HL-60 (cell line): ENCODE measurements around the gene SLC25A48. TPM values are rescaled to one million over a fixed set of nuclear protein-coding genes. Genes with fewer than 3 reads are reported as not detected.

Experiments
- DNase-seq, 2 experiments: peaks; one replicate each; pipeline ENCODE4 v3.0.0-alpha.2; 2010 to 2020; ENCODE audit warnings: low read depth in 1 of 2, low spot score in 1 of 2
- H3K27ac ChIP-seq: fragments of 250-450 bp; sonication (Bioruptor Pico); replicated peaks from 2 replicates; pipeline ENCODE4 v1.5.1; 2020; ENCODE audit warnings: mild to moderate bottlenecking, moderate library complexity
- H3K27me3 ChIP-seq: fragments of 250-450 bp; sonication (Bioruptor Pico); 2 replicates; pipeline ENCODE4 v1.5.1; 2021; ENCODE audit warnings: mild to moderate bottlenecking, moderate library complexity; ENCODE audit not compliant: insufficient read depth, poor library complexity, severe bottlenecking
- H3K4me3 ChIP-seq: replicated peaks from 2 replicates; pipeline ENCODE4 v1.5.1; 2011; ENCODE audit warnings: mild to moderate bottlenecking, control low read depth, low read length; ENCODE audit not compliant: insufficient read depth
- GABPA ChIP-seq: IDR thresholded peaks from 2 replicates; pipeline ENCODE4 v1.6.1; 2012; ENCODE audit warnings: low read depth
- POLR2AphosphoS5 ChIP-seq: IDR thresholded peaks from 2 replicates; pipeline ENCODE4 v1.6.1; 2012; ENCODE audit warnings: low read depth
- SPI1 ChIP-seq: IDR thresholded peaks from 2 replicates; pipeline ENCODE4 v1.6.1; 2012; ENCODE audit warnings: low read depth, mild to moderate bottlenecking, borderline replicate concordance
- microRNA-seq: library from miRNA; unstranded; fragments of <30 nt; microRNA quantifications from one replicate; pipeline ENCODE4, GENCODE V29; 2018
- TF ChIP-seq, protein P1 (sequence below): IDR thresholded peaks from 2 replicates; pipeline ENCODE4 v1.6.1; 2012; ENCODE audit warnings: low read depth; ENCODE audit not compliant: insufficient replicate concordance
- TF ChIP-seq, protein P2 (sequence below): IDR thresholded peaks from one replicate; pipeline ENCODE4 v1.5.1; 2011; ENCODE audit warnings: low read length, control low read depth, inconsistent platforms; ENCODE audit not compliant: insufficient read depth

The SLC25A48 gene

DNA sequence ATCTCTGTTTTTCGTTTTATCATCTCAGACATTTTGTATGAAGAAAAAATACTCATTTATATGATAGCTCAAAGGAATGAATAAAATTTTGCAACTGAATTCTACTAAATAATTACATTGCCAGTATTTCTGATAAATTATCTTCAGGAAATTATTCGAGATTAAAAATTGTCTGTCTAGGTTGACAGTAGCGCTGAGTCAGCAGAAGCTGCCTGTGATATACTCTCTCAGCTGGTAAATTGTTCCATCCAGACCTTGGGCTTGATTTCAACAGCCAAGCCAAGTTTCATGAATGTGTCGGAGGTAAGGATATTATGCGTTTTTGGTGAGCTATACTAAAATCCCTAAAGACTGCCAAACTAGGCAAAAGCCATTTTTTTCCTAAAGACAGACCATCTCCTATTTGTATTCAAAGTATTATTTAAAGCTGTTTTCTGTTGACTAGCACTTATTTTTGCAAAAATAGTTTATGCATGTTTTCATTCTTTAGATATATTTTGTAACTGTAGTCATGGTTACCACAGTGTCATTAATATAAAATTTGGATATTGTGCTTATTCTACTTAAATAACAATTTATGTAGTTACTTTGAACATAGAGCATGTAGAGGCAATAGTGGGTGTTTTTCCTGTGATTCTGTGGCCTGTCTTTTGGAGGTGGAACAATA lies 102.9 kb downstream of the SLC25A48 start:
- H3K27me3 ChIP-seq: no peaks in the 10 kb centered on the region
- no peak for TF ChIP-seq POLR2AphosphoS5
- TF ChIP-seq, protein P1, sequence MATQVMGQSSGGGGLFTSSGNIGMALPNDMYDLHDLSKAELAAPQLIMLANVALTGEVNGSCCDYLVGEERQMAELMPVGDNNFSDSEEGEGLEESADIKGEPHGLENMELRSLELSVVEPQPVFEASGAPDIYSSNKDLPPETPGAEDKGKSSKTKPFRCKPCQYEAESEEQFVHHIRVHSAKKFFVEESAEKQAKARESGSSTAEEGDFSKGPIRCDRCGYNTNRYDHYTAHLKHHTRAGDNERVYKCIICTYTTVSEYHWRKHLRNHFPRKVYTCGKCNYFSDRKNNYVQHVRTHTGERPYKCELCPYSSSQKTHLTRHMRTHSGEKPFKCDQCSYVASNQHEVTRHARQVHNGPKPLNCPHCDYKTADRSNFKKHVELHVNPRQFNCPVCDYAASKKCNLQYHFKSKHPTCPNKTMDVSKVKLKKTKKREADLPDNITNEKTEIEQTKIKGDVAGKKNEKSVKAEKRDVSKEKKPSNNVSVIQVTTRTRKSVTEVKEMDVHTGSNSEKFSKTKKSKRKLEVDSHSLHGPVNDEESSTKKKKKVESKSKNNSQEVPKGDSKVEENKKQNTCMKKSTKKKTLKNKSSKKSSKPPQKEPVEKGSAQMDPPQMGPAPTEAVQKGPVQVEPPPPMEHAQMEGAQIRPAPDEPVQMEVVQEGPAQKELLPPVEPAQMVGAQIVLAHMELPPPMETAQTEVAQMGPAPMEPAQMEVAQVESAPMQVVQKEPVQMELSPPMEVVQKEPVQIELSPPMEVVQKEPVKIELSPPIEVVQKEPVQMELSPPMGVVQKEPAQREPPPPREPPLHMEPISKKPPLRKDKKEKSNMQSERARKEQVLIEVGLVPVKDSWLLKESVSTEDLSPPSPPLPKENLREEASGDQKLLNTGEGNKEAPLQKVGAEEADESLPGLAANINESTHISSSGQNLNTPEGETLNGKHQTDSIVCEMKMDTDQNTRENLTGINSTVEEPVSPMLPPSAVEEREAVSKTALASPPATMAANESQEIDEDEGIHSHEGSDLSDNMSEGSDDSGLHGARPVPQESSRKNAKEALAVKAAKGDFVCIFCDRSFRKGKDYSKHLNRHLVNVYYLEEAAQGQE: no peak
- TF ChIP-seq, protein P2, sequence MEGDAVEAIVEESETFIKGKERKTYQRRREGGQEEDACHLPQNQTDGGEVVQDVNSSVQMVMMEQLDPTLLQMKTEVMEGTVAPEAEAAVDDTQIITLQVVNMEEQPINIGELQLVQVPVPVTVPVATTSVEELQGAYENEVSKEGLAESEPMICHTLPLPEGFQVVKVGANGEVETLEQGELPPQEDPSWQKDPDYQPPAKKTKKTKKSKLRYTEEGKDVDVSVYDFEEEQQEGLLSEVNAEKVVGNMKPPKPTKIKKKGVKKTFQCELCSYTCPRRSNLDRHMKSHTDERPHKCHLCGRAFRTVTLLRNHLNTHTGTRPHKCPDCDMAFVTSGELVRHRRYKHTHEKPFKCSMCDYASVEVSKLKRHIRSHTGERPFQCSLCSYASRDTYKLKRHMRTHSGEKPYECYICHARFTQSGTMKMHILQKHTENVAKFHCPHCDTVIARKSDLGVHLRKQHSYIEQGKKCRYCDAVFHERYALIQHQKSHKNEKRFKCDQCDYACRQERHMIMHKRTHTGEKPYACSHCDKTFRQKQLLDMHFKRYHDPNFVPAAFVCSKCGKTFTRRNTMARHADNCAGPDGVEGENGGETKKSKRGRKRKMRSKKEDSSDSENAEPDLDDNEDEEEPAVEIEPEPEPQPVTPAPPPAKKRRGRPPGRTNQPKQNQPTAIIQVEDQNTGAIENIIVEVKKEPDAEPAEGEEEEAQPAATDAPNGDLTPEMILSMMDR: no peak
- no peak for TF ChIP-seq SPI1
- TF ChIP-seq GABPA: no peak

More for the DNA sequence above, 102.9 kb downstream of the SLC25A48 start:
- Histone ChIP-seq H3K4me3 (no peak overlapping the region), H3K27ac (no peak overlapping the region)
- no peak for DNase-seq

Small RNA genes within 50 kb of the gene (microRNA-seq; reads per million reads assigned to microRNA genes)
- not detected for gene MIR5692C1
